Bone marrow (tissue), 2 donors: Measurements from ENCODE around the gene ELF1.

Experiments
- DNase-seq, 2 donors: peaks; one replicate each; lab custom pipeline; 2025; lab: John Stamatoyannopoulos, UW

The ELF1 gene

GRCh38 chr13:41019011-41019487, at the start of gene ELF1:
TSS of gene ELF1 (minus strand) at chr13:41019316. CDS start at chr13:40982054, 37,262 bp downstream.
- DNase-seq = peak in 1 of 2 donors; percentile 94

GRCh38 chr13:41065078-41065477, 46.0 kb upstream of the ELF1 start:
- DNase-seq = no peak

- DNase-seq = no peak
These were observed 45.4 kb upstream of the ELF1 start for GRCh38 chr13:41064493-41064892.

- DNase-seq = no peak
These were observed 43.1 kb upstream of the ELF1 start for GRCh38 chr13:41061914-41062837.

GRCh38 chr13:41061075-41061913, 42.2 kb upstream of the ELF1 start, which contains the start of gene WBP4:
TSS of gene WBP4 (plus strand) at chr13:41061509. CDS start at chr13:41061674, 165 bp downstream.
- peak; percentile 91 to 99 for DNase-seq

GRCh38 chr13:41060724-41061074, 41.6 kb upstream of the ELF1 start:
- peak; percentile 80 to 91 for DNase-seq

- peak; percentile 78 to 86 for DNase-seq
These were observed 41.1 kb upstream of the ELF1 start for GRCh38 chr13:41060082-41060723.

- DNase-seq = no peak
These were observed 40.5 kb upstream of the ELF1 start for GRCh38 chr13:41059456-41060081.

- DNase-seq = no peak
These were observed 39.4 kb upstream of the ELF1 start for GRCh38 chr13:41058295-41059070.

- DNase-seq = no peak
These were observed 38.0 kb upstream of the ELF1 start for GRCh38 chr13:41056826-41057711.

GRCh38 chr13:41056194-41056593, 37.1 kb upstream of the ELF1 start:
- DNase-seq = no peak

GRCh38 chr13:41054919-41055619, 36.0 kb upstream of the ELF1 start:
- DNase-seq = no peak

- DNase-seq = peak in 1 of 2 donors; percentile 17
These were observed 35.2 kb upstream of the ELF1 start for GRCh38 chr13:41054212-41054877.

GRCh38 chr13:41053384-41053826, 34.3 kb upstream of the ELF1 start:
- DNase-seq = peak in 1 of 2 donors; percentile 73

GRCh38 chr13:41052441-41052840, 33.3 kb upstream of the ELF1 start:
- no peak for DNase-seq

- DNase-seq = peak in 1 of 2 donors; percentile 62
These were observed 30.6 kb upstream of the ELF1 start for GRCh38 chr13:41049480-41050440.

GRCh38 chr13:41048640-41049039, 29.5 kb upstream of the ELF1 start:
- DNase-seq = no peak
